ENCODE measurements around the gene C18orf32.
A peak's percentile ranks its signal among the peaks of the same experiment; 100 is the strongest.
"Not testable (repeated sequence)": the region's sequence is repeated elsewhere in the genome, so short reads cannot be mapped to it uniquely, and the experiment has no call there.

C18orf32 gene

DNA sequence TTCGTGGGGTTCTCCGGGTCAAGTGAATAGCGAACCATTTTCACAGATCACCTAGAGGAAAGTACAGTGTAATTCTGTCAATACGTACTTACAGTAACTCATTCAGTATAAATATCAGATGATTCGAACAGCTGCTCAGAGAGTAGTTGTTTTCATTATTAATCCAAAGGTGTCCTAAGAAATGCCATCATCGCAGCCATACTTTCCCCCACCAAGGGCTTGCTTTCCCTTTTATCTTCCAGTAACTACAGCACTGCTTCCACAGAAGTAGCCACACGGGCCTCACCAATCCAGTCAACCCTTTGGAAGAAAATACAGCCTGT, 4.5 kb upstream of the C18orf32 start:
- no peak for DNase-seq
- H3K4me3 Mint-ChIP-seq = peak overlapping the region; percentile 99
- H3K36me3 Mint-ChIP-seq = peaks cover 48% of the 10 kb centered on the region
- H3K9me3 Mint-ChIP-seq = no peaks in the 10 kb centered on the region
- H3K4me1 Mint-ChIP-seq = peaks cover 59% of the 10 kb centered on the region
- H3K27ac Mint-ChIP-seq = peak overlapping the region; percentile 97
- CTCF ChIA-PET = no interaction called here
- peaks cover 13% of the 10 kb centered on the region for H3K27me3 Mint-ChIP-seq

DNA sequence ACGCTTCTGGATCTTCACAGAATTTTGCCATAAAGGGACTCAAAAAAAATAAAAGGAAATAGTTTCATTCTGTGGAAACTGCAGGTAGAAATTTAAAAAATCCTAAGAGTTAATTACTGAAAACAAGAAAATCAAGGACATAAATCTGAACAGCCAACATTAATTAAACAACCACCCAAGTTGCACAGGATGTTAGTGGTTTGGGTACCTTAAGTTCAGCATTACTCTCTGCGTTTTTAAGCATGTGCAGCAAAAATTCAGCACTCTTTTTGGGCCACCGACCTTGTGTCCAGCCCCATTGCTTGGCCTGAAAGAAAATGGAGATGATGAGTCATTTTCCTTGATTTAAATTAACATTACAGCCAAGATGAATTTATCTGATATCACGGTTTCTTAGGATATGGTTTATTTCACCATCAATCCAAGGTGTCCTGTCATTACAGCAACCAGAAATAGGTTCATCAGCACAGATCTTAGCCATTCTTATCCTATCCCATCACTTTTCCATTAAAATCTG, 3.3 kb upstream of the C18orf32 start:
- peaks cover 67% of the 10 kb centered on the region for H3K4me1 Mint-ChIP-seq
- H3K4me3 Mint-ChIP-seq = peak overlapping the region; percentile 99
- H3K27ac Mint-ChIP-seq = peak overlapping the region; percentile 97
- no peak for DNase-seq
- H3K27me3 Mint-ChIP-seq = peaks cover 11% of the 10 kb centered on the region
- H3K9me3 Mint-ChIP-seq = no peaks in the 10 kb centered on the region
- peaks cover 52% of the 10 kb centered on the region for H3K36me3 Mint-ChIP-seq
- CTCF ChIA-PET = no interaction called here

DNA sequence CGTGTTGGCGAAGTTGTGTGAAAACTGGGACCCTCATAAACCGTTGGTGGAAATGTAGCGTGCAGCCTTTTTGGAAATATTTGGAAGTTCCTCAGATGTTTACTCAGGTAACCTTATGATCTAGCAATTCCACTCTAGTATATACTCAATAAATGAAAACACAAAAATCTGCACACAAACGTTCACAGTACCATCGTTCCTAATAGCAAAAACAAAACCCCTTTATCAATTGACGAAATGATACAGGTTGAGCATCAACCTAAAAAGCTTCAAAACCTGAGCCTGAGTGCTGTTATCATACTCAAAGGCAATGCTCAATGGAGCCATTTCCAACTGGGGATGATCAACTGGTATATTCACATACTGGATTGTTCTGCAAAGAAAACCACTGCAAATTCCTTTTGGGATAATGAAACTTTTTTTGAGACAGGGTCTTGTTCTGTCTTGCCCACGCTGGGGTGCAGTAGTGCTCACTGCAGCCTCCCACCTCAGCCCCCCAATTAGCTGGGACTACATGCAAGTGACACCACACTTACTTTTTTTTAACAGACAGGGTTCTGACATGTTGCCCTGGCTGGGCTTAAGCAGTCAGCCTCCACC, 777 bp upstream of the C18orf32 start:
- Mint-ChIP-seq H3K4me1 (peaks cover 77% of the 10 kb centered on the region), H3K9me3 (no peaks in the 10 kb centered on the region), H3K4me3 (peak overlapping the region; percentile 86), H3K27ac (peak overlapping the region; percentile 94), H3K36me3 (peaks cover 60% of the 10 kb centered on the region), H3K27me3 (no peaks in the 10 kb centered on the region)
- CTCF ChIA-PET = no interaction called here
- DNase-seq = no peak

DNA sequence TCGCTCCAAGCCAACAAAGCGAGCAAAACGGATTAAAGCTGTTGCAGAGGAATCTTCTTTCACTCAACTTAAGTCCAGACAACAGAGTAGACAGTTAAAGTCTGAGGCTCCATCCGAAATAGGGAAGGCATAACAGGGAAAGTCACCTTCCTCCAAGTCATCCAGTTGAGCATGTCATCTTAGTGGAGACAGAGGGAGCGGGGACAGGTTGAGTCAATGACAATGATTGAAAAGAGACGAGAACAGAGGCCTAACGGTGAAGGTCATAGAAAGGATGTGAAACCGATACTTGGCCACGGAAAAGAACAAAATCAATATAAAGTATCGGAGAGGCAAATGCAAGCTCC, 455 bp downstream of the C18orf32 start:
- CTCF ChIA-PET = no interaction called here
- H3K4me1 Mint-ChIP-seq = peaks cover 70% of the 10 kb centered on the region

DNA sequence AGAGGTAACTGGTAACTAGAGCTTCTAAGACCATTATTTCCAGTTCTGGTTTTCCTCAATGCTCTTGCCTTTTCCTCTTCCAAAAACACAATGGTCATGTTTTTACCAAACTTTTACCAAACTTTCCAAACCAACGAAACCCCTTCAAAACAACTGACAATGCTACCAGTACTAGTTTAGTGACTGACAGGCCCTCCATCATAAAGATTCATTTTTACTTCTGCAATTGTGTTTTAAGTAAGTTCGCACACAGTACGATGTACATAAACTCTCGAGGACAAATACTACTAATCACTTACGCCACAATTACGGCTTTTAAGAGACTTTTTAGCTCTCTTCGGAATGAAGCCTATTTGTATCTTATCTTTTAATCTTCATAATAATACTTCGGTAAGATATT, 900 bp downstream of the C18orf32 start:
- CTCF ChIA-PET = no interaction called here
- Mint-ChIP-seq H3K9me3 (no peaks in the 10 kb centered on the region), H3K27ac (peak overlapping the region; percentile 94), H3K27me3 (no peaks in the 10 kb centered on the region), H3K36me3 (peaks cover 62% of the 10 kb centered on the region), H3K4me1 (peaks cover 66% of the 10 kb centered on the region), H3K4me3 (peak overlapping the region; percentile 86)
- no peak for DNase-seq

More for the DNA sequence above, 455 bp downstream of the C18orf32 start:
- Mint-ChIP-seq H3K4me3 (peak overlapping the region; percentile 86), H3K9me3 (no peaks in the 10 kb centered on the region), H3K27me3 (no peaks in the 10 kb centered on the region), H3K27ac (peak overlapping the region; percentile 94), H3K36me3 (peaks cover 63% of the 10 kb centered on the region)
- no peak for DNase-seq

DNA sequence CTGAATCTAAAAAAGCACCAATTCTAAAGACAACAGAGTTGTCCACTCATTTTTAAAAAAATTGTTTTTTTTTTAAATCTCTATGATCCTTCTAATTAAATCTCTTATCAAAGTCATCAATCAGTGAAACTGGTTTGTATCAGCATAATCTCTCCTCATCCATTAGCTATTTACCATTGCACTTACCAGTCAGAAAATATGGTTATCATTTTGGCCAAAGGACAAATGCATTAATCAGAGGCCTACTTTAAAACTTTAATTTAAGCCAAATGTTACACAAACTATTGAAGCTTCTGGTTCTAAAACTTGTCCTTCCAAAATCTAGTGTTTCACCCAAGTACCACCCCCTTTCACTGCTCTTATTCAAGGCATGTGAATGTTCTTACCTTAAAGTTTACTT, 3.8 kb downstream of the C18orf32 start:
- no peak for DNase-seq
- H3K9me3 Mint-ChIP-seq = no peaks in the 10 kb centered on the region
- CTCF ChIA-PET = interaction anchor here (0.7 kb wide), 1 partner anchor 18 kb away, joined by 3 read pairs; no protein-coding TSS in a partner anchor
- peaks cover 48% of the 10 kb centered on the region for H3K36me3 Mint-ChIP-seq
- no peak overlapping the region for H3K4me3 Mint-ChIP-seq
- peaks cover 41% of the 10 kb centered on the region for H3K4me1 Mint-ChIP-seq
- H3K27ac Mint-ChIP-seq = no peak overlapping the region
- H3K27me3 Mint-ChIP-seq = no peaks in the 10 kb centered on the region

DNA sequence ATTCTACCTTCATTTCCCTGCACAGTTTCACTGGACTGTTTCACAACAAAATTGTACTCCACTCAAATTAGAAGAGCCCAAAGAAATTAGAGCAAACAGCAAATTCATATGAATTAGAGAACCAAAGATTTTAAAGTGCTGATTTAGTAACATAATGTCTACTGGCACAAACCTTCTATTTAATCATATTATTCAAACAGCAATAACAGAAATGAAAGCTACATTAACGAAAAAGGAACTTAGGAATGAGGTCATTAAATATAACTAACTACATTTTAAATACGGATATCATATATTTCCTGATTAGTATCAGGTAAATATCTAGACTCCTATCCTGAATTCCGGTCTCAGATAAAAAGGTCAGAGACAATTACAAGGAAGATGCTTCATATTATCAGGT, 5.1 kb downstream of the C18orf32 start:
- Mint-ChIP-seq H3K36me3 (peaks cover 42% of the 10 kb centered on the region), H3K4me1 (peaks cover 31% of the 10 kb centered on the region), H3K27me3 (no peaks in the 10 kb centered on the region), H3K9me3 (no peaks in the 10 kb centered on the region), H3K4me3 (no peak overlapping the region), H3K27ac (no peak overlapping the region)
- CTCF ChIA-PET = no interaction called here
- DNase-seq = no peak

DNA sequence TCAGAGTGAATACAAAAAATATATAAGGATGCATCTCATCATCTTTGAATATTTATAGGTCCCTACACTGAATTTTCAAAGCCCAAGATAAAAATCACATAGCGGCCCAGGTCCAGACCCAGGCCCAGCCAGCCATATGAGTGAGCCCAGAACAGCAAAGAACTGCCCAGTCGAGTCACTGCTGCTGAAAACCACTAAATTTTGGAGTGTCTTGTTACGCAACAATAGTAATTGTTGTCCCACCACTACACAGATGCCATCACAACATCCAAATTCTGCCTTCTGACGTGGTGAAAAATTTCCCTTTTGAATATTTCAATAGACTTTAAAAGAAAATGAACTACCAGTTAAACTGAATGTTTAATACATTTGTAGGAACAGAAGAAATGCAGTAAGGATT, 5.7 kb downstream of the C18orf32 start:
- no peak for DNase-seq
- CTCF ChIA-PET = no interaction called here
- no peak overlapping the region for H3K27ac Mint-ChIP-seq
- peaks cover 44% of the 10 kb centered on the region for H3K36me3 Mint-ChIP-seq
- H3K27me3 Mint-ChIP-seq = no peaks in the 10 kb centered on the region
- peaks cover 34% of the 10 kb centered on the region for H3K4me1 Mint-ChIP-seq
- no peaks in the 10 kb centered on the region for H3K9me3 Mint-ChIP-seq
- no peak overlapping the region for H3K4me3 Mint-ChIP-seq

DNA sequence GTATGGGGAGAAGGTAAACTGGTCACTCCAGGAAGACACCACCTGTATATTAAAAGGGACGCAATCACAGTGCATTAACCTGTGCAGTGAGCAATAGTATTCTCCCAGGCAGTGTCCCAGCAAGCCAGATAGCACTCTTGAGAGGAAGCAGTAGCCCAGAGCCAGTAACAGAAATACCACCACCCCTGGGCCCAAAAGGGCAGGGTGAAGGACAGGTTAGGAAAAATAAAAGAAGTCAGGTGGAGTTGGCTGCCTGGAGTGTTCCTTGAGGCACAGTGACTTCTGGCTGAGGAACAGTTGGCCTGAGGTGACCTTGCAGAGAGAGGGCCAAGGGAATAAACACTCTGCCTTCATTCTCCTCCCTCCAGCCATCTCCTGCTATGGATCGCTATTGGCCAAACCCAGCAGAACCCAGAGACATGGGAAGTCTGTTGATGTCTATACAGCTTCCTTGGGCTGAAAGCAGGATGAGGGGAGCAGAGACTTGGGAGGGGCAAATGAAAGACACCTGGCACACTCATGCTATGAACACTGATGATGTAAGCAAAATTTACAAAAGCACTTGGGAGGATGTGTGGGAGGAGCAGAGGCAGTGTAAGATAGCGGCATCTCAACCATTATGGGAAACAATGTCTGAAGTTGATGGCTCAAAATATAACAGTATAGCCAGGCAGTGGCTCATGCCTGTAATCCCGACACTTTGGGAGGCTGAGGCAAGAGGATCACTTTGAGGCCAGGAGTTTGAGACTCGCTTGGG, 7.5 kb downstream of the C18orf32 start:
- Mint-ChIP-seq H3K4me3 (no peak overlapping the region), H3K9me3 (no peaks in the 10 kb centered on the region), H3K4me1 (peaks cover 23% of the 10 kb centered on the region), H3K27ac (no peak overlapping the region), H3K36me3 (peaks cover 42% of the 10 kb centered on the region), H3K27me3 (no peaks in the 10 kb centered on the region)
- DNase-seq = no peak
- CTCF ChIA-PET = no interaction called here

DNA sequence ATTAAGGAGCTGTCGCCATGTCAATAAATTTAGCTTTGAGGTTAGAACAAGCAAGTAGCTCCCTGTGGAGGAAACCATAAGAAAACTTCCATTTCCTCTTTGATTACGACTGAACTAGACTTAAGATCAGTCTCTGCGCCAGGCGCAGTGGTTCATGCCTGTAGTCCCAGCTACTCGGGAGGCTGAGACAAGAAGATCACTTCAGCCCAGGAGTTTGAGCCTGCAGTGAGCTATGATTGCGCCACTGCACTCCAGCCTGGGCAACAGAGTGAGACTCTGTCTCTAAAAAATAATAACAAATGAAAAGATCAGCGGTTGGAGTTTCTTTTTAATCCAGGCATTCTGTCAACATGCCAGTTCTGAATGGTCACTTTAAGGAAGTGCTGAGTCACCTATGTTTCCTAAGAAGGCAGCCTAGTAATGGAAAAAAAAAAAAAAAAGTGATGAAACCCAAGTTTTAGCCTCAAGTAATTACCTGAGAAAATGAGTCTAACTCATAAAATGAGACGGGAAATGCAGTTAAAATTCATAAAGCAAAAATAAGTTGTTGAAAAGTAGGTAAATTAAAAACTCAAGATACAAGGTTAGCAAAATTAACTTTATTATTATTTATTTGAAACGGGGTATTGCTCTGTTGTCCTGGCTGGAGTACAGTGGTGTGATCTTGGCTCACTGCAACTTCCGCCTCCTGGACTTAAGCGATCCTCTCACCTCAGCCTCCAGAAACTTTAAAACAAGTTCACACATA, 10.2 kb downstream of the C18orf32 start:
- CTCF ChIA-PET = interaction anchor here (0.6 kb wide), 2 partner anchors 12 to 226 kb away, joined by 3 read pairs; no protein-coding TSS in a partner anchor
- DNase-seq = no peak
- Mint-ChIP-seq H3K4me1 (peaks cover 12% of the 10 kb centered on the region), H3K36me3 (peaks cover 30% of the 10 kb centered on the region), H3K4me3 (no peak overlapping the region), H3K27me3 (no peaks in the 10 kb centered on the region), H3K27ac (no peak overlapping the region), H3K9me3 (no peaks in the 10 kb centered on the region)

DNA sequence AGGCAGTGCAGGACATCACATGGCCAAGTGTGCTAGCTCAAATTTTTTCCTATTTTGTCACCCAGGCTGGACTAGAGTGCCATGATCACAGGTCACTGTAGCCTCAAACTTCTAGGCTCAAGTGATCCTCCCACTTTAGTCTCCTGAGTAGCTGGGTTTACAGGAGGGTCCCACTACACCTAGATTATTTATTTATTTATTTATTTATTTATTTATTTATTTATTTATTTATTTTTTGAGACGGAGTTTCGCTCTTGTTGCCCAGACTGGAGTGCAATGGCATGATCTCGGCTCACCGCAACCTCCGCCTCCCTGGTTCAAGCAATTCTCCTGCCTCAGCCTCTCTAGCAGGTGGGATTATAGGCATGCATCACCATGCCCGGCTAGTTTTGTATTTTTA, 12.1 kb downstream of the C18orf32 start:
- CTCF ChIA-PET, H3K9me3 Mint-ChIP-seq, DNase-seq, H3K27me3 Mint-ChIP-seq, H3K4me3 Mint-ChIP-seq, H3K27ac Mint-ChIP-seq: not testable (repeated sequence)
- peaks cover 11% of the 10 kb centered on the region for H3K4me1 Mint-ChIP-seq
- H3K36me3 Mint-ChIP-seq = peaks cover 19% of the 10 kb centered on the region

DNA sequence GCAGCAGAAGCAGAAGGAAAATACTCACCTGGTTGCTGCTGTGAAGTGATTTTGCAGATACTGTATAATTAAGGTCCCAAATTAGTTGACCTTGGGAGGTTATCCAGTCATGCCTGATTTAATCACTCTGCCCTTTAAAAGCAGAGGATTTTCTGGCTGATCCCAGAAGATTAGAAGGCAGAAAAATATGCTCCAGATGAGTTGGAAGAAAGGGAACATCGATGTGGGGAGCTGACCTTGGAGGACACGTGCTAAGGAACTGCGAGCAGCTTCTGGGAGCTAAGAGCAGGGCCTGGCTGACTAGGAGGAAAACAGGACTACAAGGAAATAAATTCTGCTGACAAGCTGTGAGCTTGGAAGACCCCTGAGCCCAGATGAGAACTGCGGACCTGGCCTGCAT, 13.3 kb downstream of the C18orf32 start:
- Mint-ChIP-seq H3K27ac (no peak overlapping the region), H3K9me3 (no peaks in the 10 kb centered on the region), H3K4me3 (no peak overlapping the region), H3K27me3 (peaks cover 12% of the 10 kb centered on the region), H3K4me1 (peaks cover 7% of the 10 kb centered on the region), H3K36me3 (peaks cover 8% of the 10 kb centered on the region)
- no peak for DNase-seq
- CTCF ChIA-PET = no interaction called here

DNA sequence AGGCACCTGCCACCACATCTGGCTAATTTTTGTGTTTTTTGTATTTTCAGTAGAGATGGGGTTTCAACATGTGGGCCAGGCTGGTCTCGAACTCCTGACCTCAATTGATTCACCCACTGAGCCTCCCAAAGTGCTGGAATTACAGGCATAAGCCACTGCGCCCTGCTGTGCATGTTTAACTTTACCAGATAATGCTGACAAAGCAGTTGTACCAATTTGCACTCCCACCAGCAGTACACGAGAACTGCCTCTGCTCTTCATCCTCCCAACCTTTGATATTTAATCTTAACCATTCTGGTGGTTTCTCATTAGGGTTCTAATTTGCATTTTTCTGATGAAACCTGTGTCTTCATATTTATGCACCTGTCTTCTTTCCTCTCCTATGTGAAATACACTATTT, 14.6 kb downstream of the C18orf32 start:
- CTCF ChIA-PET = no interaction called here

DNA sequence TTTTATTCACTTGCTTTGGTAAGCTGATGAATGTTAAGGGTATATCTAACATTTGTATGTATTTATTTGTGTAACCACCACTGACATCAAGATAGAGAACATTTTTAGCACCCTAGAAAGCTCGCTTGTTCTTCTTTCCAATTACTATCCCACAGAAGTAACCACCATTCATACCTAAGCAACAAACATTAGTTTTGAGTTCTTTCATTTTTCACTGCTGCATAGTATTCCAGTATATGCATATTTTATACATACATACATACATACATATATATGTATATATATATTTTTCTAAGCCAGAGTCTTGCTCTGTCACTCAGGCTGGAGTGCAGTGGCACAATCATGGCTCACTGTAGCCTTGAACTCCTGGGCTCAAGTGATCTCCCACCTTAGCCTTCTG, 15.5 kb downstream of the C18orf32 start:
- H3K27me3 Mint-ChIP-seq = peaks cover 22% of the 10 kb centered on the region

More for the DNA sequence above, 14.6 kb downstream of the C18orf32 start:
- H3K27me3 Mint-ChIP-seq = peaks cover 16% of the 10 kb centered on the region
- no peak for DNase-seq
- H3K4me3 Mint-ChIP-seq = no peak overlapping the region
- no peaks in the 10 kb centered on the region for H3K9me3 Mint-ChIP-seq
- H3K36me3 Mint-ChIP-seq = peaks cover 8% of the 10 kb centered on the region
- no peak overlapping the region for H3K27ac Mint-ChIP-seq
- H3K4me1 Mint-ChIP-seq = peaks cover 7% of the 10 kb centered on the region

More for the DNA sequence above, 15.5 kb downstream of the C18orf32 start:
- Mint-ChIP-seq H3K36me3 (peaks cover 2% of the 10 kb centered on the region), H3K27ac (no peak overlapping the region), H3K4me1 (peaks cover 3% of the 10 kb centered on the region), H3K4me3 (no peak overlapping the region), H3K9me3 (no peaks in the 10 kb centered on the region)
- CTCF ChIA-PET = interaction anchor here (1.4 kb wide), 1 partner anchor 14 kb away, joined by 3 read pairs; no protein-coding TSS in a partner anchor
- DNase-seq = no peak
